ENCODE data around the gene EFCAB12.

DNA sequence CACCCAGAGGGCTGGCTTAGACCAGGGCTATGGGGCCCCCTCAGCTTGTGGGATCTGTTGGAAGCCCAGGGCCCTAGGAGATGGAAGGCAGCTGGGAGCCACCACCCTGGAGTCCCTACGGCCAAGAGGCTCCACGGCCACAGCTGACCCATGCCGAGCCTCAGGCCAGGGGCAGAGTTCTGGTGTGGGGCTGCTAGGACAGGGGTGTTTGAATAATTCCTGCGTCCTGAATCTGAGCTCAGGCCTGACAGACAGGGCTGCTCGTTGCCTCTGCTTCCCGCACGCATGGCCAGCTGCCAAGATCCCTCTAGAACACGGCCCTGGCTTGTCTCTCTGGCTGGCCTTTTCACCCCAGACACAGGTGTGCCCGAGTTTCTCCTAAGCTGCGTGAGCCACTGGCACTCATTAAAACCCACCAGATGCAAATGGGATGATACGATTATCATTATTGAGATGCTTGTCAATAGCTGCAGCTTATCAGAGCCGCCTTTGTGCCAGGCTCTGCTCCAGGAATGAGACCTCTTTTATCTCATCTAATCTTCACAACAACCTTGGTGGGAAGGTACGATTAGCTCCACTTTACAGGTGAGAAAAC, 70.2 kb downstream of the EFCAB12 start:
- TF ChIP-seq CTCF (IDR thresholded peaks at IDR 0.05) (no peak), POLR2A (IDR thresholded peaks at IDR 0.05) (no peak)
